GM12891 (cell line): ENCODE results near the gene POU2AF1.
A peak's percentile ranks its signal among the peaks of the same experiment; 100 is the strongest.

Experiments used
- POLR2A ChIP-seq: IDR thresholded peaks from 2 replicates; pipeline ENCODE4 v1.6.1; 2011; ENCODE audit warnings: low read depth, low read length, control low read depth
- POLR2AphosphoS5 ChIP-seq: IDR thresholded peaks from 2 replicates; pipeline ENCODE4 v1.6.1; 2011; ENCODE audit warnings: low read depth, low read length, control low read depth
- TAF1 ChIP-seq: IDR thresholded peaks from 2 replicates; pipeline ENCODE4 v1.6.1; 2011; ENCODE audit warnings: low read depth, low read length, control low read depth

DNA sequence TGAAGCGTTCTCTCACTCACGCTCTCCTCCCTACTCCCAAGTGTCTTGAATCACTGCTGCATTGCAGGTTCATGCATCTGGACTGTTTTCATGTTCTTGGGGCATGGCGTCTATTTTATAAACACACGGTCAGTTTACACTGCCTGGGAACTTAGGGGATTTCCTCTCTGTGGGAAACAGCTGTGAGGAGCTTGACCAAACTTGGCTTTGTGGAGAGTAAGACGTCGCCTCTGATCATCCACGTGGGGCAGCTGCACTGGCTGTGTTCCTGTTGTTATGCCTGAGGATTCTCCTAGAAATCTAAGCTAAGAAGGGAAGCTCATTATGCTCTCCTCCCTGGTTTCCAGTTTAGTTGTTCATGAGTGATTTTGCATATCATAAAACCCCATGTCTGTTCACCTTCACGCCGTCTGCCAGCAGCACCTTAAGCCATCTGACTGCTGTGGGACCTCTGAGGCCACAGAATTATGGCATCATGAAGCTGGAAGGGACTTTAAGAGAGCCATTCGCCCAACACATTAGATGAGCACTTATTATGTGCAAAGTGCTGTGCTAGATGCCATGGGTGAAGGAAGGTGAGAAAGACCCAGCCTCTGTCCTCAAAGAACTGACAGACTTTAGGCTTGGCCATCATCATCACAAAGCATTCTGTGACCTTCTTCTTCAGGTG lies 38.8 kb upstream of the POU2AF1 start:
- no peak; the same call in 1 of the 2 replicates for TF ChIP-seq POLR2AphosphoS5
- peak; percentile 80 for TF ChIP-seq POLR2A
- no peak for TF ChIP-seq TAF1
